Liver (tissue), 9 donors: Measurements from ENCODE around the gene EN2. TPM values are rescaled to one million over a fixed set of nuclear protein-coding genes. Genes with fewer than 3 reads are reported as not detected.

Experiments
- DNase-seq: peaks from one replicate; pipeline ENCODE4 v3.0.0-alpha.2; 2017; ENCODE audit warnings: low spot score
- H3K27ac ChIP-seq, 2 donors: one replicate each; pipeline ENCODE4 v1.7.0; 2013; ENCODE audit warnings: inconsistent platforms in 2 of 2, low read length in 2 of 2, control low read depth in 1 of 2, low read depth in 1 of 2, mild to moderate bottlenecking in 1 of 2
- H3K27me3 ChIP-seq, 4 donors: one replicate each; pipeline versions ENCODE4 v1.6.1 to v1.7.0; 2013; ENCODE audit warnings: low read length in 3 of 4, inconsistent platforms in 1 of 4, mild to moderate bottlenecking in 1 of 4, moderate library complexity in 1 of 4; ENCODE audit not compliant: control insufficient read depth in 4 of 4, insufficient read depth in 4 of 4
- H3K36me3 ChIP-seq, 4 donors: one replicate each; pipeline versions ENCODE4 v1.6.1 to v1.7.0; 2013; ENCODE audit warnings: low read length in 3 of 4, mild to moderate bottlenecking in 3 of 4, low read depth in 1 of 4, moderate library complexity in 1 of 4; ENCODE audit not compliant: control insufficient read depth in 4 of 4, insufficient read depth in 3 of 4
- H3K4me1 ChIP-seq, 4 donors: one replicate each; pipeline versions ENCODE4 v1.6.1 to v1.7.0; 2013; ENCODE audit warnings: low read length in 3 of 4, mild to moderate bottlenecking in 3 of 4, moderate library complexity in 1 of 4; ENCODE audit not compliant: control insufficient read depth in 4 of 4, insufficient read depth in 4 of 4
- H3K4me3 ChIP-seq, 3 donors: one replicate each; pipeline versions ENCODE4 v1.6.1 to v1.7.0; 2013; ENCODE audit warnings: low read length in 3 of 3, control low read depth in 1 of 3, low read depth in 1 of 3, mild to moderate bottlenecking in 1 of 3
- H3K9ac ChIP-seq, 2 donors: one replicate each; pipeline ENCODE4 v1.7.0; 2013; ENCODE audit warnings: low read length in 2 of 2, mild to moderate bottlenecking in 2 of 2, moderate library complexity in 2 of 2, control low read depth in 1 of 2, low read depth in 1 of 2
- H3K9me3 ChIP-seq, 4 donors: one replicate each; pipeline versions ENCODE4 v1.6.1 to v1.7.0; 2013; ENCODE audit warnings: low read length in 3 of 4; ENCODE audit not compliant: control insufficient read depth in 4 of 4
- CTCF ChIP-seq: fragments of 150-350 bp; IDR thresholded peaks from 2 replicates; pipeline ENCODE4 v1.5.1; 2017; ENCODE audit warnings: improper control_type of control experiment, low read depth, low read length; ENCODE audit not compliant: missing input control
- FOXA1 ChIP-seq: IDR thresholded peaks from 2 replicates; pipeline ENCODE4 v1.6.1; 2016; ENCODE audit warnings: antibody characterized with exemption
- FOXA2 ChIP-seq: IDR thresholded peaks from 2 replicates; pipeline ENCODE4 v1.6.1; 2016; ENCODE audit warnings: antibody characterized with exemption
- GABPA ChIP-seq, 2 donors: IDR thresholded peaks in 1 of 2; conservative IDR thresholded peaks in 1 of 2; 2 replicates each; pipeline ENCODE4 v1.6.1; 2016; ENCODE audit warnings: antibody characterized with exemption in 2 of 2, mild to moderate bottlenecking in 1 of 2, moderate library complexity in 1 of 2
- HNF4A ChIP-seq, 2 donors: conservative IDR thresholded peaks; 2 replicates each; pipeline ENCODE4 v1.6.1; 2016; ENCODE audit warnings: antibody characterized with exemption in 2 of 2, mild to moderate bottlenecking in 2 of 2
- HNF4G ChIP-seq: IDR thresholded peaks from 2 replicates; pipeline ENCODE4 v1.6.1; 2016; ENCODE audit warnings: antibody characterized with exemption
- NR2F2 ChIP-seq: IDR thresholded peaks from 2 replicates; pipeline ENCODE4 v1.6.1; 2016; ENCODE audit warnings: antibody characterized with exemption
- RAD21 ChIP-seq, 2 donors: IDR thresholded peaks; 2 replicates each; pipeline ENCODE4 v1.6.1; 2016; ENCODE audit warnings: antibody characterized with exemption in 2 of 2, mild to moderate bottlenecking in 2 of 2
- RXRA ChIP-seq, 2 donors: IDR thresholded peaks; 2 replicates each; pipeline ENCODE4 v1.6.1; 2017 to 2018; ENCODE audit warnings: antibody characterized with exemption in 2 of 2, mild to moderate bottlenecking in 1 of 2
- SP1 ChIP-seq: IDR thresholded peaks from 2 replicates; pipeline ENCODE4 v1.6.1; 2018; ENCODE audit warnings: antibody characterized with exemption, mild to moderate bottlenecking
- TAF1 ChIP-seq: conservative IDR thresholded peaks from 2 replicates; pipeline ENCODE4 v1.6.1; 2016; ENCODE audit warnings: antibody characterized with exemption, mild to moderate bottlenecking
- YY1 ChIP-seq: IDR thresholded peaks from 2 replicates; pipeline ENCODE4 v1.6.1; 2016; ENCODE audit warnings: antibody characterized with exemption, mild to moderate bottlenecking
- ZBTB33 ChIP-seq: IDR thresholded peaks from 2 replicates; pipeline ENCODE4 v1.6.1; 2016; ENCODE audit warnings: antibody characterized with exemption
- WGBS: extraction: QIAGEN DNeasy Blood & Tissue Kit; methylation state at CpG from one replicate; pipeline ENCODE4 v1.1.7; 2013; 5-methylcytosine and 5-hydroxymethylcytosine counted together
- polyA plus RNA-seq, 2 donors: library from polyadenylated mRNA; stranded (reverse) in 1 of 2; unstranded in 1 of 2; fragments of 200-250 nt in 1 of 2; fragments of >200 nt in 1 of 2; fragmentation: Nextera tagmentation in 1 of 2; extraction: Ambion mirVana in 1 of 2; gene quantifications; one replicate each; pipeline versions ENCODE4 v1.2.1 to v1.2.3, GENCODE V29; 2013 to 2015
- total RNA-seq, 2 donors: library from RNA; depleted of rRNA; stranded (reverse); fragments of >200 nt; gene quantifications; one replicate each; pipeline ENCODE4 v1.2.3, GENCODE V29; 2014
- TF ChIP-seq, protein P1 (sequence below): IDR thresholded peaks from 2 replicates; pipeline ENCODE4 v1.6.1; 2016; ENCODE audit warnings: antibody characterized with exemption
- TF ChIP-seq, protein P2 (sequence below): IDR thresholded peaks from 2 replicates; pipeline ENCODE4 v1.6.1; 2016; ENCODE audit warnings: antibody characterized with exemption, mild to moderate bottlenecking
- donor health status: healthy.
- donor health status: healthy.
- donor health status: healthy.
- donor health status: healthy.
- donor health status: healthy.

Gene EN2
- total and polyA plus RNA-seq, 4 donors = under 0.01 TPM; not detected in 3

DNA sequence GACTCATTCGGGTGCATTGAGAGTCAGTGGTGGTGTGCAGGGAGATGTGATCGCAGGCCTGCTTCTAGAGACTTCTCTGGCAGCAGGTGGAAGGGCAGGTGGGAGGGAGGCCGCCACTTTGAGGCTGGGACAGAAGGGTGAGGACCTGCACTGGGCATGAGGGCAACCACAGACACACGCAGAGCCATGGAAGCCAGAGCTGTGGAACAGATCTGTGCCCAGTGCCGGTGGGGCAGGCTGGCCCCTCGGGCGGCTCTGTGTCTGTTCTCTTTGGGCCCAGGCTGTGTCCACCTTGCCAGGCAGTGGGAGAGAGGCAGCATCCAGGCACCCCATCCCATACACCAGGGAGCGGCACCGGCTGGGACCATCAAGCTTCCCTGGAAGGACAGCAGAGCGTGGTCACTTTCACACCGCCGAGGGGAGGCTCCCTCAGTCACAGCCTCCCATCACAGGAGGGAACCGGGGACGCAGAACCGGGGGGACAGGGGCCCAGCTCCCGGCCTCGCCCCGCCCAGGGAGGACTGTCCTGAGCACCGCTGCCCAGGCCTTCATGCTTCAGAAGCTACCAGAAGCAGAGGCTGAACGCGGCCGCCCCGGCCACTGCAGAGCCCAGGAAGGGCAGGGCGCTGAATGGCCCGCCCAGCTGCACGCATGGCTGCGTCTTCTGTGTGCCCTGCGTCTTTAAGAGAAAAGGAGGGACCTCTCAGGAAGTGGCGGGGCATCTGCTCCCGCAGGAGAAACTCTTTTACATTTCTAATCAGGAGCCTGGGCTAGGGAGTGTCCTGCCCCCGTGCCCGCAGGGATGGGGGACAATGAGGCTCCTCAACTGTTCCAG is 32.1 kb downstream of the EN2 start:
- 48% methylated on average over 32 of the region's 32 CpGs for WGBS
- H3K27me3 ChIP-seq = peaks cover 0 to 16% (median 5%) of the 10 kb centered on the region in 4 donors
- peak overlapping the region in 1 of 3 donors; percentile 18 for H3K4me3 ChIP-seq
- H3K9ac ChIP-seq = no peak overlapping the region
- no peak for TF ChIP-seq NR2F2
- no peak for TF ChIP-seq SP1
- no peak for TF ChIP-seq HNF4A (conservative IDR thresholded peaks at IDR 0.05)
- no peak for TF ChIP-seq FOXA1
- TF ChIP-seq RXRA (IDR thresholded peaks at IDR 0.05) = no peak
- TF ChIP-seq FOXA2 = no peak
- no peak for TF ChIP-seq ZBTB33
- no peak for TF ChIP-seq RAD21 (IDR thresholded peaks at IDR 0.05)
- no peak for TF ChIP-seq YY1
- TF ChIP-seq CTCF = no peak
- no peak for DNase-seq
- no peak overlapping the region for H3K27ac ChIP-seq
- no peaks in the 10 kb centered on the region for H3K36me3 ChIP-seq
- peaks cover 0 to 2% (median 0%) of the 10 kb centered on the region in 4 donors for H3K4me1 ChIP-seq
- no peaks in the 10 kb centered on the region for H3K9me3 ChIP-seq

DNA sequence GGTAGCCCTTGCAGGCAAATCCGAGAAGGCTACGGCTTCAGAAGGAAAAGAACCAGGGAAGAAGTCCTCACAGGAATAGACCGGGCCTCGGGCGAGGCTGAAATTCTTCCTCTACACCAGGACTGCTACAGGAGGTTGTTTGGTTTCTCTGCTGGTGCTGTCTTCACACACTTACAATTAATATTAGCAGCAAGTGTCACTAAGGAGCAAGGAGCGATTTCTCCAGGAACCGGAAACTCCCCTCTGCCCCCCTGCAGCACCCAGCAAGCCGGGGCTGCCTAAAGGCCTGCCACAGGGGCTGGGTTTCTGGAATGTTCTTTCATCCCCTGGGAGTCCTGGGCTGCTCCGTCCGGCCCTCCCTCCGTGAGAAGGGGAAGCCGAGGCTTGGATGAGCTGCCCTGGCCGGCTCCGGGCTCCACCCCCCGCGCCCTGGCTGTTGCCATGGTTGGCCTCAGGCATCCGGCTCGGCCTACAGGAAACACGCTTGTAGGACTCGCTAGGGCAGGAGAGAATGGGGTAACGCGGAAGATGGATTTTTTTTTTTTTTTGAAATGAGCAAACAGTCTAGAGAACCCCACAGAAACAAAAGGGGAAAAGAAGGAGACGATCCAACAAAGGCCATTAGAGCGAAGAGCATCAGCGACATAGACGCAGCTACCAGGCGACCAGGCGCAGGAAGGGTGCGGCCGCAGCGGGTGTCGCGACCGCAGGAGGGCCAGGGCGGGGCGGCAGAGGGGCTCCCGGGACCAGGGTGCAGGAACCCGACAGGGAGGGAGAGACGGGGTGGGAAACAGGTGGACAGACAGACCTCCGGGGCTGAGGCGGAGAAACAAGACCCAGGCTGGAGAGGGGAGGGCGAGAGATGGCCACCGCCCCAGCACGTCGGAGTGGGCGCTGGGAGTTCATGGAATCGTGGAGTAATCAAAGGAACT is 33.0 kb downstream of the EN2 start:
- Histone ChIP-seq H3K9ac (no peak overlapping the region), H3K9me3 (no peaks in the 10 kb centered on the region), H3K4me1 (peaks cover 0 to 2% (median 0%) of the 10 kb centered on the region in 4 donors), H3K4me3 (peak overlapping the region in 1 of 3 donors; percentile 18), H3K27me3 (peaks cover 0 to 16% (median 5%) of the 10 kb centered on the region in 4 donors), H3K27ac (no peak overlapping the region), H3K36me3 (no peaks in the 10 kb centered on the region)
- no peak for DNase-seq
- 42% methylated on average over 47 of the region's 47 CpGs for WGBS
- TF ChIP-seq FOXA1 = no peak
- TF ChIP-seq TAF1 = no peak
- no peak for TF ChIP-seq NR2F2
- TF ChIP-seq CTCF = no peak
- TF ChIP-seq, protein P1, sequence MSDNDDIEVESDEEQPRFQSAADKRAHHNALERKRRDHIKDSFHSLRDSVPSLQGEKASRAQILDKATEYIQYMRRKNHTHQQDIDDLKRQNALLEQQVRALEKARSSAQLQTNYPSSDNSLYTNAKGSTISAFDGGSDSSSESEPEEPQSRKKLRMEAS = no peak
- no peak for TF ChIP-seq SP1
- no peak for TF ChIP-seq RXRA (IDR thresholded peaks at IDR 0.05)
- TF ChIP-seq GABPA (IDR thresholded peaks at IDR 0.05 in 1 of 2, conservative IDR thresholded peaks at IDR 0.05 in 1 of 2) = no peak
- TF ChIP-seq RAD21 (IDR thresholded peaks at IDR 0.05) = no peak
- TF ChIP-seq HNF4G = no peak
- TF ChIP-seq HNF4A (conservative IDR thresholded peaks at IDR 0.05) = no peak
- no peak for TF ChIP-seq FOXA2
- no peak for TF ChIP-seq ZBTB33
- TF ChIP-seq, protein P2, sequence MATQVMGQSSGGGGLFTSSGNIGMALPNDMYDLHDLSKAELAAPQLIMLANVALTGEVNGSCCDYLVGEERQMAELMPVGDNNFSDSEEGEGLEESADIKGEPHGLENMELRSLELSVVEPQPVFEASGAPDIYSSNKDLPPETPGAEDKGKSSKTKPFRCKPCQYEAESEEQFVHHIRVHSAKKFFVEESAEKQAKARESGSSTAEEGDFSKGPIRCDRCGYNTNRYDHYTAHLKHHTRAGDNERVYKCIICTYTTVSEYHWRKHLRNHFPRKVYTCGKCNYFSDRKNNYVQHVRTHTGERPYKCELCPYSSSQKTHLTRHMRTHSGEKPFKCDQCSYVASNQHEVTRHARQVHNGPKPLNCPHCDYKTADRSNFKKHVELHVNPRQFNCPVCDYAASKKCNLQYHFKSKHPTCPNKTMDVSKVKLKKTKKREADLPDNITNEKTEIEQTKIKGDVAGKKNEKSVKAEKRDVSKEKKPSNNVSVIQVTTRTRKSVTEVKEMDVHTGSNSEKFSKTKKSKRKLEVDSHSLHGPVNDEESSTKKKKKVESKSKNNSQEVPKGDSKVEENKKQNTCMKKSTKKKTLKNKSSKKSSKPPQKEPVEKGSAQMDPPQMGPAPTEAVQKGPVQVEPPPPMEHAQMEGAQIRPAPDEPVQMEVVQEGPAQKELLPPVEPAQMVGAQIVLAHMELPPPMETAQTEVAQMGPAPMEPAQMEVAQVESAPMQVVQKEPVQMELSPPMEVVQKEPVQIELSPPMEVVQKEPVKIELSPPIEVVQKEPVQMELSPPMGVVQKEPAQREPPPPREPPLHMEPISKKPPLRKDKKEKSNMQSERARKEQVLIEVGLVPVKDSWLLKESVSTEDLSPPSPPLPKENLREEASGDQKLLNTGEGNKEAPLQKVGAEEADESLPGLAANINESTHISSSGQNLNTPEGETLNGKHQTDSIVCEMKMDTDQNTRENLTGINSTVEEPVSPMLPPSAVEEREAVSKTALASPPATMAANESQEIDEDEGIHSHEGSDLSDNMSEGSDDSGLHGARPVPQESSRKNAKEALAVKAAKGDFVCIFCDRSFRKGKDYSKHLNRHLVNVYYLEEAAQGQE = no peak
